GM10248 (cell line): Measurements from ENCODE around the gene KIF1C.
A peak's percentile ranks its signal among the peaks of the same experiment; 100 is the strongest.

Experiments used
- CTCF ChIA-PET: fragments of 300-600 bp; sonication (Branson Sonifier 250); formaldehyde crosslinking; extraction: SDS; loops from one replicate; lab custom pipeline; 2021; ENCODE audit warnings: antibody characterized with exemption; lab: Yijun Ruan, JAX
- POLR2A ChIA-PET: fragments of 350-650 bp; sonication (Branson Sonifier 250); formaldehyde crosslinking; extraction: SDS; loops from one replicate; lab custom pipeline; 2020; ENCODE audit warnings: antibody characterized with exemption; lab: Yijun Ruan, JAX
- DNase-seq: peaks from one replicate; pipeline ENCODE4 v3.0.0; 2012; ENCODE audit errors: extremely low spot score
- TF ChIP-seq, protein P1 (sequence below): IDR thresholded peaks from 2 replicates; pipeline ENCODE4 v1.5.1; 2012; ENCODE audit warnings: mild to moderate bottlenecking, low read depth; ENCODE audit errors: extremely low read depth, missing control alignments, control extremely low read depth

The KIF1C gene

DNA sequence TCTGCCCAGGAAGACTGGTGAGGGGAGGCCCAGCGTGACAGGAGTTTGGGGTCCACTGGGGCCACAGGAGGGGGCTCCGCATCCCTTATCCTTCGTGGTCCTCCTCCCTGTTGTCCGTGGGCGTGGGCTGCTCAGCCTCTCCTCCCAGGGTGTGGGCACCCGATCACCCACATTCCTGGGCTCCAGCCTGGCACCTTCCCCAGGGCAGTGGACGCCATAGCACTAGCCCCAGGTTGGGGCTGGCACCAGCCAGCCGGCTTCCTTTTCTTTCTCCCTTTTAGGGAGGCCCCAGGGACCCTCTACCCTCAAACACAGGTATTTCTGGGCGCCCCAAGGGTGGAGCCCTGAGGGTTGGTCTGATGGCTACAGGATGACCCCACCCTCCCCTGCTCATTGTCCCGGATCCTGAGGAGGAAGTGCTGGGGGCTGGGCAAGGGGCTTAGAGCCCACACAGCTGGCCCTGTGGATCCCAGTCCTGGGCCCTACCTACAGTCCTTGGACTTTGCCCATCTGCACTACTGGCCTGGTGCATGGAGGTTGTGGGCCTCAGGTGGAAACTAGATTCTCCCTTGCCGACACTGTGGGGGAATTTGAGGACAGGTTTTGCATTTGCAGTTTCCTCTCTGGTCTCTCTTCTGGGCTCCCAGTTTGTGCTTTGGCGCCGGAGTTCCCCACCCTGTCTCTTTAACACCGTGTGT, 1.1 kb downstream of the KIF1C start:
- POLR2A ChIA-PET = no interaction called here
- peak; percentile 68 for DNase-seq
- TF ChIP-seq, protein P1, sequence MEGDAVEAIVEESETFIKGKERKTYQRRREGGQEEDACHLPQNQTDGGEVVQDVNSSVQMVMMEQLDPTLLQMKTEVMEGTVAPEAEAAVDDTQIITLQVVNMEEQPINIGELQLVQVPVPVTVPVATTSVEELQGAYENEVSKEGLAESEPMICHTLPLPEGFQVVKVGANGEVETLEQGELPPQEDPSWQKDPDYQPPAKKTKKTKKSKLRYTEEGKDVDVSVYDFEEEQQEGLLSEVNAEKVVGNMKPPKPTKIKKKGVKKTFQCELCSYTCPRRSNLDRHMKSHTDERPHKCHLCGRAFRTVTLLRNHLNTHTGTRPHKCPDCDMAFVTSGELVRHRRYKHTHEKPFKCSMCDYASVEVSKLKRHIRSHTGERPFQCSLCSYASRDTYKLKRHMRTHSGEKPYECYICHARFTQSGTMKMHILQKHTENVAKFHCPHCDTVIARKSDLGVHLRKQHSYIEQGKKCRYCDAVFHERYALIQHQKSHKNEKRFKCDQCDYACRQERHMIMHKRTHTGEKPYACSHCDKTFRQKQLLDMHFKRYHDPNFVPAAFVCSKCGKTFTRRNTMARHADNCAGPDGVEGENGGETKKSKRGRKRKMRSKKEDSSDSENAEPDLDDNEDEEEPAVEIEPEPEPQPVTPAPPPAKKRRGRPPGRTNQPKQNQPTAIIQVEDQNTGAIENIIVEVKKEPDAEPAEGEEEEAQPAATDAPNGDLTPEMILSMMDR = no peak
- CTCF ChIA-PET = interaction anchor here (0.8 to 2.6 kb wide), 3 partner anchors 10 to 32 kb away, joined by 3 to 17 read pairs (median 4); partner anchors contain the start of gene CAMTA2

GRCh38 chr17:4999430-5000093, 1.8 kb downstream of the KIF1C start:
- DNase-seq = peak; percentile 42
- POLR2A ChIA-PET = interaction anchor here (0.6 to 0.8 kb wide), 2 partner anchors 12 to 17 kb away, joined by 3 to 7 read pairs; no protein-coding TSS in a partner anchor
- TF ChIP-seq, protein P1 = no peak
- CTCF ChIA-PET = interaction anchor here (1.0 to 1.7 kb wide), 3 partner anchors 10 to 12 kb away, joined by 3 to 4 read pairs (median 4); partner anchors contain the start of gene CAMTA2

DNA sequence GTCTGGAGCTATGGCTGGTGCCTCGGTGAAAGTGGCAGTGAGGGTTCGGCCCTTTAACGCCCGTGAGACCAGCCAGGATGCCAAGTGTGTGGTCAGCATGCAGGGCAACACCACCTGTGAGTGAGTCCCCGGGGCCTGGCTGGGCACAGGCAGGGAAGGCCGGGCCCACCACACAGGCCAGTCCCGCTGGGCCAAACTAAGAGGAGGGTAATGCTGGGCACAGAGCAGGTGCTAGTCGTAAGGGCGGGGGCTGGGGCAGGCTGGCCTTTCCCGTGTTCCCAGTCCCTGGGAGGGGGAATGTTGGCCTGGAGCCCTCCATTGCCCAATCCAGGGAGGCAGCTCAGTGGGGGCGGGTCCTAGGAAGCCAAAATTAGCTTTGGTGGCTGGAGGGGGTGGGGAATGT, 2.5 kb downstream of the KIF1C start:
- TF ChIP-seq, protein P1 = no peak
- no peak for DNase-seq
- CTCF ChIA-PET = interaction anchor here (1.0 to 1.7 kb wide), 3 partner anchors 10 to 13 kb away, joined by 3 to 4 read pairs (median 4); partner anchors contain the start of gene CAMTA2
- POLR2A ChIA-PET = interaction anchor here (0.6 to 0.8 kb wide), 2 partner anchors 12 to 17 kb away, joined by 3 to 7 read pairs; no protein-coding TSS in a partner anchor

DNA sequence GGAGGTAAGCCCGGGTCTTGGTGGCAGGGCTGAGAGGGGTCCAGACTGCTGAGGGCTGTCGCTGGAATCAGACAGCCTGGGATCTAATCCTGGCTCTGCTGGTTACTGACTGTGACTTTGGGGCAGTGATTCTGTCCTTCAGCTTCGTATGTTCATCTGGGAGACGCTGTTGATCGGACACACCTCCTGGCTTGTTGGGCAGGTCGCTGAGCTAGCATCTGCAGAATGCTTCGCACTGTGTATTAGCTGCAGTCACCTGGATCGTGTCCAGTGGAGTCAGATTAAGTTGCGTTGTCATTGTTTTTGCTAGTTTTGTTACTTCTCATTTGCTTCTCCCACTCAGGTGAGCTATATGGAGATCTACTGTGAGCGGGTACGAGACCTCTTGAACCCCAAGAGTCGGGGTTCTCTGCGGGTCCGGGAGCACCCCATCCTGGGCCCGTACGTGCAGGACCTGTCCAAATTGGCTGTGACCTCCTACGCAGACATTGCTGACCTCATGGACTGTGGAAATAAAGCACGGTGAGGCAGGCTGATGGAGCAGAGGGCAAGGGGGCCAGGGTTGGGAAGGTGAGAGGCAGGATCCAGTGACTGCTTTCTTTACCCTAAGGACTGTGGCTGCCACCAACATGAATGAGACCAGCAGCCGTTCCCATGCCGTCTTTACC, 4.5 kb downstream of the KIF1C start:
- TF ChIP-seq, protein P1 = no peak
- no peak for DNase-seq
- ChIA-PET CTCF (interaction anchor here (1.2 kb wide), 1 partner anchor 60 kb away, joined by 3 read pairs; no protein-coding TSS in a partner anchor), POLR2A (interaction anchor here (0.8 to 0.9 kb wide), 2 partner anchors 9 to 62 kb away, joined by 3 read pairs; partner anchors contain the start of genes RNF167 and SLC25A11)

GRCh38 chr17:5003214-5003867, 5.6 kb downstream of the KIF1C start:
- no peak for DNase-seq
- TF ChIP-seq, protein P1 = no peak
- ChIA-PET POLR2A (interaction anchor here (0.7 kb wide), 1 partner anchor 25 kb away, joined by 4 read pairs; no protein-coding TSS in a partner anchor), CTCF (no interaction called here)

DNA sequence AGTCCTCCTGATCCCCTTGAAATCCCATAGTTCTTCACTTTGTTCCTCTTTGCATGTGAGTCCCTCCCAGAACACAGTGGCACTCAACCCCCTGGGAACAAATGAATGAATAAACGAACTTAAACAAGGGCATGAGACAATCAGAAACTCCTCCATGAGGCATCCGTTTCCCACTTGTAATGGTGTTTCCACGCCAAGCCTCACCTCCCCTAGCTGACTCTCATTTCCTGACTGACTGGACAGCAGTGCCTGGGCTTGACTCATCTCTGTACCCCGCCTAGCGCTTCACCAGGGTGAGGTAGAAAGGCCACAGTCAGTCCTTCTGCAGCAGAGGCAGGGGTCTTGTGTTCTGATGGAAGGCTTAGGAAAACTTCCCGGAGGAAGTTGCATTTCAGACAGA, 14.2 kb downstream of the KIF1C start:
- ChIA-PET POLR2A (interaction anchor here (0.8 kb wide), 1 partner anchor 10 kb away, joined by 3 read pairs; no protein-coding TSS in a partner anchor), CTCF (interaction anchor here (0.8 to 1.8 kb wide), 3 partner anchors 23 to 102 kb away, joined by 3 to 7 read pairs (median 3); no protein-coding TSS in a partner anchor)
- peak; percentile 78 for DNase-seq
- TF ChIP-seq, protein P1 = no peak
